Aortic smooth muscle cell (primary cell): ENCODE measurements around the gene PDE6C. TPM values are rescaled to one million over a fixed set of nuclear protein-coding genes. Genes with fewer than 3 reads are reported as not detected.

Experiments
- total RNA-seq: library from RNA; depleted of rRNA; stranded (reverse); fragments of >200 nt; gene quantifications from 2 replicates; pipeline ENCODE4 v1.2.3, GENCODE V29; 2014

Gene PDE6C
- total RNA-seq, result not detected in 2 replicates

GRCh38 chr10:93612311-93612710 lies at the start of gene PDE6C:
Gene PDE6C, plus strand, starts transcription at chr10:93612537. Its CDS starts 189 bp downstream, at chr10:93612726.

GRCh38 chr10:93566435-93567276 lies 45.7 kb upstream of the PDE6C start, which contains the start of gene FFAR4:
Gene FFAR4, plus strand, starts transcription at chr10:93566665. Its CDS starts 56 bp downstream, at chr10:93566721.

GRCh38 chr10:93601146-93601773 lies 11.1 kb upstream of the PDE6C start, which contains the start of gene RBP4:
Gene RBP4, minus strand, starts transcription at chr10:93601235. Its CDS starts 207 bp downstream, at chr10:93601028.

GRCh38 chr10:93702210-93703001 lies 90.1 kb downstream of the PDE6C start, which contains the start of gene FRA10AC1:
Gene FRA10AC1, minus strand, starts transcription at chr10:93702592. Its CDS starts 2,486 bp downstream, at chr10:93700106.

Other genes starting within 250 kb of the PDE6C start
- 316 and 340 TPM in 2 replicates for gene MYOF, start 130.2 kb upstream of the PDE6C start, total RNA-seq
- 32.0 and 48.1 TPM in 2 replicates for gene CEP55, start 115.9 kb upstream of the PDE6C start, total RNA-seq
- gene FFAR4, start 45.9 kb upstream of the PDE6C start, total RNA-seq, result not detected in 2 replicates
- 0.06 TPM in 1 of 2 replicates, not detected in the other for gene RBP4, start 11.3 kb upstream of the PDE6C start, total RNA-seq
- gene FRA10AC1, start 90.1 kb downstream of the PDE6C start, total RNA-seq, result 4.9 and 7.0 TPM in 2 replicates
- 0.12 and 0.26 TPM in 2 replicates for gene LGI1, start 145.4 kb downstream of the PDE6C start, total RNA-seq